D721Med (cell line): ENCODE results near the gene PLXNA4.

Source experiments
- DNase-seq: peaks from one replicate; pipeline ENCODE4 v3.0.0; 2011; ENCODE audit warnings: low spot score; ENCODE audit not compliant: insufficient read length
- FAIRE-seq: peaks from 2 replicates; lab custom pipeline; 2011; peaks lifted over from hg19 to GRCh38; lab: Jason Lieb, UNC
- TF ChIP-seq, protein P1 (sequence below): IDR thresholded peaks from 2 replicates; pipeline ENCODE4 v1.5.1; 2012; ENCODE audit warnings: mild to moderate bottlenecking, control low read depth; ENCODE audit not compliant: insufficient read depth; ENCODE audit errors: missing control alignments

Gene PLXNA4

DNA sequence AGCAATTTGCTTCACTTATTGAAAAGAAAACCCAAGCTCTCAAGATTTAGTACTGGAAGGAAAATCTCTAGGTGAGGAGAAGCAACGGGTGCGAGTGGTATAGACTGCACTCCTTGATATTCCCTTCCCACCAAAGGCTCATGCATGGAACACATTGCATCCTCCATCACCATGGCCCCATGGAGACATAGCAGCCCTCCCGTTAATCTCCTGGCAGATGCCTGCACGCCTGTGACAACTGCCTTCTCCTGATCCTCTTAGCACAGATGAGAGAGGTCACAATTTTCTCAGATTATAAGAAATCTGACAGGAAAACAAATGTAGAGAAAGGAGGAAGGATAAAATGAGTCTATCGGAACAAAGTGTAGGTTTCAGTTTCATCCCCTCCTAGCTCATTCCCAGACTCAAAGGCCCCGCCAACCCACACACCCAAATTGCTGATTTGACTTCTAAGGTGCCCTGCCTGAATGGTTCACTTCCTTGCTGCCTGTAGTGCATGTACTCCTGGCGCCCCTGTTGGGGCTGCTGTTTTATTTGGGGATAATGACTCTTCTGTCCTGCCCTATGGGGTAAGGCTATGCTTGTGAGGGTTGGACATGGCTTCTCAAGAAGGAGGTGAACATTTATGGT is 50.0 kb downstream of the PLXNA4 start:
- FAIRE-seq (peak; percentile 91), DNase-seq (peak; percentile 66)
- TF ChIP-seq, protein P1, sequence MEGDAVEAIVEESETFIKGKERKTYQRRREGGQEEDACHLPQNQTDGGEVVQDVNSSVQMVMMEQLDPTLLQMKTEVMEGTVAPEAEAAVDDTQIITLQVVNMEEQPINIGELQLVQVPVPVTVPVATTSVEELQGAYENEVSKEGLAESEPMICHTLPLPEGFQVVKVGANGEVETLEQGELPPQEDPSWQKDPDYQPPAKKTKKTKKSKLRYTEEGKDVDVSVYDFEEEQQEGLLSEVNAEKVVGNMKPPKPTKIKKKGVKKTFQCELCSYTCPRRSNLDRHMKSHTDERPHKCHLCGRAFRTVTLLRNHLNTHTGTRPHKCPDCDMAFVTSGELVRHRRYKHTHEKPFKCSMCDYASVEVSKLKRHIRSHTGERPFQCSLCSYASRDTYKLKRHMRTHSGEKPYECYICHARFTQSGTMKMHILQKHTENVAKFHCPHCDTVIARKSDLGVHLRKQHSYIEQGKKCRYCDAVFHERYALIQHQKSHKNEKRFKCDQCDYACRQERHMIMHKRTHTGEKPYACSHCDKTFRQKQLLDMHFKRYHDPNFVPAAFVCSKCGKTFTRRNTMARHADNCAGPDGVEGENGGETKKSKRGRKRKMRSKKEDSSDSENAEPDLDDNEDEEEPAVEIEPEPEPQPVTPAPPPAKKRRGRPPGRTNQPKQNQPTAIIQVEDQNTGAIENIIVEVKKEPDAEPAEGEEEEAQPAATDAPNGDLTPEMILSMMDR, result no peak

DNA sequence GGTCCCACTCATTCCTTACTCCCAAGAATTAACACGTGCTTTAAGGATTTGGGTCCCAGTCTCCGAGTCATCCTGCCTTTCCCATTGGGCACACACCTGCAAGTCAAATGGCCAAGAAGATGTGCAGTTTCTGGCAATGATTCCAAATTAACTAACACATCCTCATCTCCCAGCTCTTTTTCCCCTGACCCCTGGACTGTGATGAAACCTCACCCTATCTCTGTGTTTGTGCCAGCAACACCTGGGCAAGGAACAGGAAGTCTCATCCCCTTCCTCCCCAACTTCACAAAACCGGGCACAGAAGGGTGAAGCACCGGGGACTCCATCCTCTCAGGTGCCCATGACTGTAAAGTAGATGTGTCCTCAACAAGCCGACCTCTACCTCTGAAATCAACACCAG is 54.8 kb downstream of the PLXNA4 start:
- TF ChIP-seq, protein P1, result no peak
- no peak for FAIRE-seq
- no peak for DNase-seq

- FAIRE-seq (no peak), DNase-seq (no peak)
- TF ChIP-seq, protein P1, result no peak
These were observed 55.5 kb downstream of the PLXNA4 start for GRCh38 chr7:132520591-132521280.

DNA sequence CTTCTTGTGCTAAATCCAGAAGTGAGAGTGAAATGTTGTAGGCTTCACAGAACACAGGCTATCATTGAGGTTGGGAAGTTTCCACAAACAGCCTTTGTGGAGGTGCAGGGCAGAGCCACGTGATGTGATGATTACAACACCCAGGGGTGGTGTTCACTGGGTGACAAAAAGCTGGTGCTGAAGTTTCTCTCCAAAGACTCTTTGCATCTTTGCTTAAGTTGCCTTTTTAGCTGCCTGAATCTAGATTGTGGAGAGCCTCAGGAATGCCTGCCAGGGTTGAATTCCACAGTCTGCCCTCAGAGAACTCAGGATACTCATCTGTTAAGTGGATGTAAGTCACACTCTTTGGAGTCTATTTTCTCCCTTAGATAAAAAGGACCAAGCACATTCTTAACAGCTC is 56.3 kb downstream of the PLXNA4 start:
- DNase-seq (no peak), FAIRE-seq (no peak)
- TF ChIP-seq, protein P1, result no peak

DNA sequence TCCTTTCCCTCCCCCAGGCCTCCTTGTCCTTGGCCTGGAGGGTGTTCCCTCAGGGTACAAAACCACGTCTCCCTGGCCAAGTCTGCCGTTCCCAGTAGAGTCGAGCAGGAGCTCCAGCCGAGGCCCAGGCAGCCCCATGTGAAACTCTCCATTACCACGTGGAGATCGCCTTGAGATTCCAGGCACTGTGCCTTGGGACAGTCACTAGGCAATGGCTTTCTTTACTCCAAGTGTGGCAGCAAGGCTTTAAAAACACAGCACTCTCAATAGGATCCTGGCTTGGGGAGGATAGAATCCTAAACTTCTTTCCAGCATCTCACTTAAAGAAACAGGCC is 57.5 kb downstream of the PLXNA4 start:
- TF ChIP-seq, protein P1, result no peak
- DNase-seq (no peak), FAIRE-seq (no peak)

DNA sequence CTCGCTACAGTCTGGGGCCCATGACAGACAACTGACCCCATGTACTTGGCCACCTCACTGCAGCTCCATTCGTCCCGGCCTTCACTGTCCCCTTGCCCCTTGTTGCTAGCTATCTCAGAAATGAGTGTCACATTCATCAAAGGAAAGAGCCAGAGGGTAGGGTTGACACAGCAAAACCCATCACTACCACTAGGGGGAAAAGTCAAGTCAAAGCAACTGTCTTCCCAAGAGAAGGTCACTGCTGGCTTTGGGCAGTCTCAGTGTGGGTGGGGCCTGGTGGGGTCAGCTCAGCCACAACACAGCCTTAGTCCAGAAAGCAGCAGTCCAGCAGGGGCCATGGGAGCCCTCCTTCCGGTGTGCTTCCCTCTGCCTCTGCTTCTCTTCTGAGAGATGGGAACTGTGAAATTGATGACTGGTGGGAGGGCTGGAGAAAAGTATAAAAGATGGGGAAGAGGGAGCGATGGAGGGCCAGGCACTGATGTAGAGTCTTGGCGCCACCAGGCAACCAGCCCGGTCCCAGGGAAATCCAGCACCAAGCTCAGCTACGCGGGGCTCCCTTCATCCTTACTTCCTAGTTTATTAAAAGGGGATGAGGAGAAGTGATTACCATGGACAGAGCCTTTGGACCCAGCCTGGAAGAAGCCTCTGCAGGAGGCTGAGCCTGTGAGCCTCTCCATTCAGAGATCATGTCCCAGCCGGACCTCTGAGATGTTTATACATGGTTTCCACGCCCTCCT is 58.0 kb downstream of the PLXNA4 start:
- TF ChIP-seq, protein P1, result peak; percentile 27
- no peak for DNase-seq
- FAIRE-seq, result no peak
